Measurements from ENCODE around the gene NDFIP1. TPM values are rescaled to one million over a fixed set of nuclear protein-coding genes. Genes with fewer than 3 reads are reported as not detected.

The NDFIP1 gene
- total RNA-seq, 1 experiment from 2014 or later, result 26.6 TPM

GRCh38 chr5:142078706-142079105, 29.9 kb upstream of the NDFIP1 start:
- H3K4me1 Mint-ChIP-seq, result peaks cover 11 to 13% of the 10 kb centered on the region in 2 experiments
- no peaks in the 10 kb centered on the region for H3K9me3 ChIP-seq (ENCODE audit: control insufficient read depth, low read depth, low read length)
- no peak overlapping the region for H4K8ac ChIP-seq (replicated peaks; ENCODE audit: insufficient read length, low read depth, low read length)
- H2BK5ac ChIP-seq (ENCODE audit: insufficient read length, low read length), result no peak overlapping the region
- H2BK12ac ChIP-seq (ENCODE audit: insufficient read length, low read depth, low read length), result no peak overlapping the region
- no peak overlapping the region for H3K27ac ChIP-seq (ENCODE audit: insufficient read length, low read depth, low read length)
- no peak overlapping the region for H4K91ac ChIP-seq (ENCODE audit: insufficient read length, low read depth, low read length)
- H3K27me3 ChIP-seq (ENCODE audit: insufficient read depth, low read length), result no peaks in the 10 kb centered on the region
- no peak overlapping the region for H2AFZ ChIP-seq (ENCODE audit: low read length)
- H4K20me1 ChIP-seq (ENCODE audit: control insufficient read depth, insufficient read depth, insufficient read length), result no peaks in the 10 kb centered on the region
- H3K14ac ChIP-seq (ENCODE audit: insufficient read depth, low read length), result no peak overlapping the region
- no peak overlapping the region for H3K4ac ChIP-seq (ENCODE audit: low read depth, low read length)
- H4K5ac ChIP-seq (ENCODE audit: insufficient read length, low read depth, low read length), result no peak overlapping the region
- H2BK15ac ChIP-seq (ENCODE audit: low read depth, low read length), result no peak overlapping the region
- H2AK5ac ChIP-seq (ENCODE audit: insufficient read length, low read length), result no peak overlapping the region
- H3K23ac ChIP-seq (ENCODE audit: insufficient read length, low read depth, low read length), result no peak overlapping the region
- no peak overlapping the region for H3K4me3 Mint-ChIP-seq
- H3K27ac Mint-ChIP-seq, result no peak overlapping the region
- no peaks in the 10 kb centered on the region for H3K4me1 ChIP-seq (ENCODE audit: insufficient read depth, low read length)
- no peak overlapping the region for H3K56ac ChIP-seq (ENCODE audit: insufficient read length, low read depth, low read length)
- DNase-seq, result no peak
- no peaks in the 10 kb centered on the region; the same call in 1 of the 2 replicates for H3K27me3 Mint-ChIP-seq (ENCODE audit: low read depth)
- H3K18ac ChIP-seq (ENCODE audit: insufficient read length, low read depth, low read length), result no peak overlapping the region
- WGBS (ENCODE audit: extremely low coverage, insufficient read length, low lambda C conversion rate), result no CpG with 5 or more reads among the region's 1 CpG
- H3K23me2 ChIP-seq (ENCODE audit: insufficient read length, low read depth, low read length, poor library complexity, severe bottlenecking), result no peaks in the 10 kb centered on the region
- peaks cover 7 to 17% of the 10 kb centered on the region in 2 experiments for H3K9me3 Mint-ChIP-seq
- TF ChIP-seq CTCF (conservative IDR thresholded peaks at IDR 0.05), result no peak
- H3T11ph ChIP-seq (ENCODE audit: low read length), result no peak overlapping the region
- no peaks in the 10 kb centered on the region for H3K79me2 ChIP-seq (ENCODE audit: insufficient read depth, low read length)
- no peak overlapping the region for H2BK120ac ChIP-seq (ENCODE audit: low read depth, low read length, poor library complexity, severe bottlenecking)
- H3K36me3 Mint-ChIP-seq (ENCODE audit: insufficient read depth in 1 of 3, low read depth in 3 of 3), result peaks cover 4% of the 10 kb centered on the region in 3 experiments; a peak in 6 of 7 replicates
- no peaks in the 10 kb centered on the region for H3K79me1 ChIP-seq (ENCODE audit: insufficient read depth, low read depth, low read length, poor library complexity, severe bottlenecking)
- no peak overlapping the region for H3K9ac ChIP-seq (ENCODE audit: extremely low read depth, insufficient read length, low read length)
- H3K4me2 ChIP-seq (ENCODE audit: insufficient read depth, insufficient read length, low read length), result no peak overlapping the region
- H2BK20ac ChIP-seq (ENCODE audit: low read depth, low read length, poor library complexity, severe bottlenecking), result no peak overlapping the region

Data from H9 (cell line).